Mesothelial cell of epicardium (in vitro differentiated cells): ENCODE data around the gene KLRC4. TPM values are rescaled to one million over a fixed set of nuclear protein-coding genes. Genes with fewer than 3 reads are reported as not detected.

Experiments used
- DNase-seq, 2 experiments: peaks; one replicate each; pipeline ENCODE4 v3.0.0; 2021; ENCODE audit warnings: low spot score in 2 of 2; ENCODE audit not compliant: unreplicated experiment in 2 of 2
- H3K27ac Mint-ChIP-seq: 2 replicates; pipeline ENCODE4 v1.8.0; 2021; ENCODE audit warnings: mixed read lengths
- H3K27me3 Mint-ChIP-seq: 2 replicates; pipeline ENCODE4 v1.8.0; 2021; ENCODE audit warnings: low read depth, mixed read lengths
- H3K36me3 Mint-ChIP-seq: 2 replicates; pipeline ENCODE4 v1.8.0; 2021; ENCODE audit warnings: mixed read lengths
- H3K4me1 Mint-ChIP-seq: 2 replicates; pipeline ENCODE4 v1.8.0; 2021; ENCODE audit warnings: mixed read lengths
- H3K4me3 Mint-ChIP-seq: 2 replicates; pipeline ENCODE4 v1.8.0; 2021; ENCODE audit warnings: mild to moderate bottlenecking, moderate library complexity, mixed read lengths
- H3K9me3 Mint-ChIP-seq: 2 replicates; pipeline ENCODE4 v1.8.0; 2021; ENCODE audit warnings: mixed read lengths
- total RNA-seq: library from RNA; stranded (reverse); gene quantifications from 3 replicates; pipeline ENCODE4 v1.2.1, GENCODE V29; 2021
- TF ChIP-seq, protein P1 (sequence below): fragments of 200-600 bp; sonication (generic); IDR thresholded peaks from one replicate; pipeline ENCODE4 v1.5.0; 2021; ENCODE audit warnings: antibody characterized with exemption; ENCODE audit not compliant: unreplicated experiment

KLRC4 gene
- total RNA-seq, 1 donor from 2014 or later = not detected

DNA sequence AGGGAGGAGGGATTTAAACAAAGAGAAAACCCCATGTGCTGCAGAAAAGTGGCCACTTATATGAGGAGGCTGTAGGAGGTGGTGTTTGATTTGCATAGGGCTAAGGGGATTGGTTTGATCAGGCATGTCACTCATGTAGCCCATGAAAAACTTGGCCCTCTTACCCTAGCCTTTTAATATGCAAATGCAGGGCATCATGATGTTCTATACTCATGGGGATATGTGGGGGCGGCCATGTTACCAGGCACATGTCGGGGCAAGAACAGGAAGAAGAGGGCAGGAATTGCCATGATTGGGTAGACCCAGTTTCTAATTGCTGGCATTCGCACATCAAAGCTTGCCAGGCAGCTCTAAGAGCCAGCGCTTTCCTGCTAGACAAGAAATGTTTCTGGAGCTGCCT lies 48.5 kb downstream of the KLRC4 start:
- Mint-ChIP-seq H3K4me1 (peaks cover 16% of the 10 kb centered on the region), H3K27me3 (no peaks in the 10 kb centered on the region), H3K36me3 (no peaks in the 10 kb centered on the region), H3K9me3 (no peaks in the 10 kb centered on the region), H3K27ac (no peak overlapping the region), H3K4me3 (no peak overlapping the region)
- TF ChIP-seq, protein P1, sequence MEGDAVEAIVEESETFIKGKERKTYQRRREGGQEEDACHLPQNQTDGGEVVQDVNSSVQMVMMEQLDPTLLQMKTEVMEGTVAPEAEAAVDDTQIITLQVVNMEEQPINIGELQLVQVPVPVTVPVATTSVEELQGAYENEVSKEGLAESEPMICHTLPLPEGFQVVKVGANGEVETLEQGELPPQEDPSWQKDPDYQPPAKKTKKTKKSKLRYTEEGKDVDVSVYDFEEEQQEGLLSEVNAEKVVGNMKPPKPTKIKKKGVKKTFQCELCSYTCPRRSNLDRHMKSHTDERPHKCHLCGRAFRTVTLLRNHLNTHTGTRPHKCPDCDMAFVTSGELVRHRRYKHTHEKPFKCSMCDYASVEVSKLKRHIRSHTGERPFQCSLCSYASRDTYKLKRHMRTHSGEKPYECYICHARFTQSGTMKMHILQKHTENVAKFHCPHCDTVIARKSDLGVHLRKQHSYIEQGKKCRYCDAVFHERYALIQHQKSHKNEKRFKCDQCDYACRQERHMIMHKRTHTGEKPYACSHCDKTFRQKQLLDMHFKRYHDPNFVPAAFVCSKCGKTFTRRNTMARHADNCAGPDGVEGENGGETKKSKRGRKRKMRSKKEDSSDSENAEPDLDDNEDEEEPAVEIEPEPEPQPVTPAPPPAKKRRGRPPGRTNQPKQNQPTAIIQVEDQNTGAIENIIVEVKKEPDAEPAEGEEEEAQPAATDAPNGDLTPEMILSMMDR = no peak
- DNase-seq = no peak

GRCh38 chr12:10358969-10359368 lies 50.6 kb downstream of the KLRC4 start:
- Mint-ChIP-seq H3K36me3 (no peaks in the 10 kb centered on the region), H3K27me3 (no peaks in the 10 kb centered on the region), H3K4me1 (peaks cover 24% of the 10 kb centered on the region), H3K27ac (no peak overlapping the region), H3K9me3 (no peaks in the 10 kb centered on the region), H3K4me3 (no peak overlapping the region)
- DNase-seq = no peak
- TF ChIP-seq, protein P1 = no peak

- Mint-ChIP-seq H3K4me1 (peaks cover 24% of the 10 kb centered on the region), H3K36me3 (no peaks in the 10 kb centered on the region), H3K4me3 (no peak overlapping the region), H3K27me3 (no peaks in the 10 kb centered on the region), H3K9me3 (no peaks in the 10 kb centered on the region), H3K27ac (no peak overlapping the region)
- TF ChIP-seq, protein P1 = no peak
- DNase-seq = no peak
Observed at GRCh38 chr12:10358131-10358530, 51.4 kb downstream of the KLRC4 start.

Other genes with a start within 250 kb of the KLRC4 start
- gene OLR1, start 237.6 kb downstream of the KLRC4 start, total RNA-seq = 1.3 to 1.7 TPM (median 1.4 TPM) in 3 replicates
- gene TMEM52B, start 230.7 kb downstream of the KLRC4 start, total RNA-seq = 0.97 to 1.6 TPM (median 1.1 TPM) in 3 replicates
- 100 to 105 TPM (median 104 TPM) in 3 replicates for gene GABARAPL1, start 196.9 kb downstream of the KLRC4 start, total RNA-seq
- 0.51 to 0.81 TPM (median 0.65 TPM) in 3 replicates for gene KLRD1, start 101.9 kb downstream of the KLRC4 start, total RNA-seq
- not detected in 3 replicates for gene KLRK1, start 19.7 kb downstream of the KLRC4 start, total RNA-seq
- gene KLRC3, start 10.8 kb upstream of the KLRC4 start, total RNA-seq = not detected in 3 replicates
- not detected in 3 replicates for gene KLRC2, start 26.3 kb upstream of the KLRC4 start, total RNA-seq
- not detected in 3 replicates for gene KLRC1, start 43.6 kb upstream of the KLRC4 start, total RNA-seq
- gene EIF2S3B, start 96.1 kb upstream of the KLRC4 start, total RNA-seq = 1.7 to 2.3 TPM (median 2.3 TPM) in 3 replicates
- 35.4 to 38.7 TPM (median 36.8 TPM) in 3 replicates for gene MAGOHB, start 203.9 kb upstream of the KLRC4 start, total RNA-seq